AG09319 (cell line): Measurements from ENCODE around the gene WASF2.

Experiments used
- DNase-seq: peaks from one replicate; pipeline ENCODE4 v3.0.0-alpha.2; 2010; ENCODE audit warnings: low read depth; ENCODE audit errors: extremely low read depth
- CTCF ChIP-seq: IDR thresholded peaks from 2 replicates; pipeline ENCODE4 v1.5.1; 2011; ENCODE audit warnings: low read depth, mild to moderate bottlenecking, inconsistent platforms, low read length, moderate library complexity

WASF2 gene

GRCh38 chr1:27454610-27455009 is 35.4 kb downstream of the WASF2 start:
- no peak for DNase-seq
- no peak for TF ChIP-seq CTCF

GRCh38 chr1:27451343-27451742 is 38.6 kb downstream of the WASF2 start:
- DNase-seq = no peak
- TF ChIP-seq CTCF = no peak

GRCh38 chr1:27448982-27449381 is 41.0 kb downstream of the WASF2 start:
- no peak for TF ChIP-seq CTCF
- DNase-seq = no peak

GRCh38 chr1:27447883-27448282 is 42.1 kb downstream of the WASF2 start:
- no peak for TF ChIP-seq CTCF

GRCh38 chr1:27447399-27447798 is 42.6 kb downstream of the WASF2 start:
- DNase-seq = no peak
- no peak for TF ChIP-seq CTCF

More at GRCh38 chr1:27447883-27448282, 42.1 kb downstream of the WASF2 start:
- DNase-seq = no peak

- no peak for TF ChIP-seq CTCF
- DNase-seq = no peak
Measured at GRCh38 chr1:27446496-27447020, 43.4 kb downstream of the WASF2 start.

- DNase-seq = no peak
- TF ChIP-seq CTCF = no peak
Measured at GRCh38 chr1:27445177-27445936, 44.6 kb downstream of the WASF2 start.
